NCI-H1048 (cell line): Measurements from ENCODE around the gene PRKCG.
A peak's percentile ranks its signal among the peaks of the same experiment; 100 is the strongest.
"Not testable (repeated sequence)": the region's sequence is repeated elsewhere in the genome, so short reads cannot be mapped to it uniquely, and the experiment has no call there.

Experiments used
- DNase-seq: peaks from one replicate; lab custom pipeline; 2025; lab: John Stamatoyannopoulos, UW

PRKCG gene

GRCh38 chr19:53881482-53882390 is at the start of gene PRKCG:
TSS of gene PRKCG (plus strand) at chr19:53882197. CDS start at chr19:53882495, 298 bp downstream.
- peak; percentile 1 for DNase-seq

DNA sequence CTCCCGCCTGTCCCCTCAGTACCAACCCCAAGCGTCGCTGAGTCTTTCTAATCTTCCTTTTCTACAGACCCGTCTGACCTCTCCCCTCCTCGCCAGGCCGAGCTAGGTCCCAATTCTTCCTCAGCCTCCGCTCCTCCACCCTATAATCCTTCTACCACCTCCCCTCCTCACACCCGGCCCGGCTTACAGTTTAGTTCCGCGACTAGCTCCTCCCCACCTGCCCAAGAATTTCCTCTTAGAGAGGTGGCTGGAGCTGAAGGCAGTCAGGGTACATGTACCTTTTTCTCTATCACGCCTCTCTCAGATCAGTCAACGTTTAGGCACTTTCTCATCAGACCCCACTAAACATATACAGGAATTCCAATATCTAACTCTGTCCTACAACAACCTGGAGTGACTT is 49.1 kb upstream of the PRKCG start:
- not testable (repeated sequence) for DNase-seq

DNA sequence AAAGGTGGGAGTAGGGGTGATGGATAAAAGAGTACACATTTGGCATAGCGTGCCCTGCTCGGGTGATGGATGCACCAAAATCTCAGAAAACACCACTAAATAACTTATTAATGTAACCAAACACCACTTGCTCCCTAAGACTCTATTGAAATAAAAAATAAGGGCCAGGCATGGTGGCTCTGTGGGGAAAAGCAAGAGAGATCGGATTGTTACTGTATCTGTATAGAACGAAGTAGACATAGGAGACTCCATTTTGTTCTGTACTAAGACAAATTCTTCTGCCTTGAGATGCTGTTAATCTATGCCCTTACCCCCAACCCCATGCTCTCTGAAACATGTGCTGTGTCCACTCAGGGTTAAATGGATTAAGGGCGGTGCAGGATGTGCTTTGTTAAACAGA is 43.6 kb upstream of the PRKCG start:
- DNase-seq = not testable (repeated sequence)

GRCh38 chr19:53840241-53840640 is 41.8 kb upstream of the PRKCG start:
- DNase-seq = not testable (repeated sequence)

GRCh38 chr19:53840914-53841313 is 41.1 kb upstream of the PRKCG start:
- not testable (repeated sequence) for DNase-seq

- no peak for DNase-seq
These were observed 37.1 kb upstream of the PRKCG start for GRCh38 chr19:53844849-53845246.

- DNase-seq = no peak
These were observed 34.4 kb upstream of the PRKCG start for GRCh38 chr19:53847555-53847954.

DNA sequence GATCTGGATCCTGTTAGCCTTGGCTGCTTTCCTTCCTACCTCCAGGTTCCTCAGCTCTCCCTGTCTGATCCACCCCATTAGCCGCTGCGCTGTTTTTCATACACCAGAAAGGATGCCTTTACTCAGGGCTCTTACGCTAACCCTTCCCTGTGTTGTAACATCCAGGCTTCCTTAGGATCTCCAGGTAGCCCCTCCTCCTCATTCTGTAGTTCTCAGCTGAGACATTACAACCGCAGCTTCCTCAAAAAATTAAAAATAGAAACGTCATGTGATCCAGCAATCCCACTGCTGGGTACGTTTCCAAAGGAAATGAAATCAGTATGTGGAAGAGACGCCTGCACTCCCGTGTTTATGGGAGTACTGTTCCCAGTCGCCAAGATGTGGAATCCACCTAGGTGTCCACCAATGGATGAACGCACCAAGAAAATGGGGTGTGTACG is 32.7 kb upstream of the PRKCG start:
- DNase-seq = no peak

GRCh38 chr19:53853707-53854106 is 28.3 kb upstream of the PRKCG start:
- no peak for DNase-seq

DNA sequence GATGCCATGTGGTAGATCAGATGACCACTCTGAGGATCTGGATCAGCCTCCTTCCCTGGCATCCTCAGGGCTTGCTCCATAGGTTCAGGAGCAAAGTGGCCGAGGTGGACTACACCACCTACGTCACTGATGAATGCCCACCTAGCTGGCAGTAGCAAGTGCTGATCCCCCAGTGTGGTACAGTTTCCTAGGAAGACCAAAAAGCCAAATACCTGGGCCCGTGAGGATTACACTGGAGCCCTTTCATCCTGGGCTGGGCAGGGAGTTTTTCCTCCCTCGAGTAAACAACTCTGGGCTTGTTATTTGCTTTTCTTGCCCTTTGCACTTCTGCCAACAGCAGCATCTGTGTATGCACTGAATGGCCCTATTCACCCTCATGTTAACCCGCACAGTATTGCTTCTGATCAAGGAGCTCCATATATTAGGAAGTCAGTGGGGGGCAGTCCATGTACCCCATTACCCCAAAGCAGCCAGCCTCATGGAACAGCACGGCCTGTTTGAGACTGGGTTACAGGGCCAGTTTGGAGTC is 17.6 kb upstream of the PRKCG start:
- DNase-seq = no peak

GRCh38 chr19:53865523-53865917 is 16.5 kb upstream of the PRKCG start:
- no peak for DNase-seq

DNA sequence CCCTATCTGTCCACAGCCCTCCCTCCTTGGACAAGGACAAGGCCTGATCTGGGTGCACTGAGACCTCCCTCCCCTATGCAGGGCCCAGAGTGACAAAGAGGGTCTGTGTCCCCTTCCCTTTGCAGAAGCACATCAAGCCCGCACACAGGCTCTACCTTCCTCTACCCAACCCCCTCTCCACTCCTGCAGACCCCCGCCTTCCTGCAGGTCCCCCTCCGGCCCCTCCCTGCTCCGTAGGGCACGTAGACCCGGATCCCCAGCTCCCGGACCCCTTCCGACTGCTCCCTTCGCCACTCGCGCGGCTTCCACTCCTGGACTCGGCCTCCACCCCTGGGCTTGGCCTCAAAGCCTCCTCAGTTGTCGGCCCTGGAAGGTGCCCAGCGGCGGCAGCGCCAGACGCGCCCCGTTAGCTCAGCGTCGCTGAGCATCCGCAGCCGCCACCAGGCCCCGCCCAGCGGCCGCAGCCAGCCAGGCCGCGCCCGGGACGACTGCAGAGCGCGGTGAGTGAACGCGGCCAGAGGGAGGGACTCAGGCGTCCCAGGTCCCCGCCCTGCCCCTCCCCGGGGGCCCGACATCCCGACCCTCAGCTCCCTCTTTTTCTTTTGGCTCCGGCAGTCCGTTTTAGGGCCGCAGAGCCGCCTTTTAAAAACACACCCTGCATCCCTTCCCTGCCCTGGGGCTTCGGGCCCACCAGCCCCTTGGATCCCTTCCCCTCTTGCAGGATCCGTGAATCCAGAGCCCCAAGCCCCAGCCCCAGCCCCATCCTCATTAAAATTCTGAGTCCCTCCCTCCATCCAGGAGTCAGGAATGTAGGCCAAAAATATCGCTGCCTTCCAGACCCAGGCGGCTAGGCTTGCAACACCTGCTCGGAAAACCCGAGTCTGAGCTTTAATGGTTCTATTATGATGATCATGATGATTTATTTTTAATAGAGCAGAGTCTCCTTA is 15.8 kb upstream of the PRKCG start:
- DNase-seq = no peak

GRCh38 chr19:53866865-53867224 is 15.2 kb upstream of the PRKCG start:
- DNase-seq = no peak

DNA sequence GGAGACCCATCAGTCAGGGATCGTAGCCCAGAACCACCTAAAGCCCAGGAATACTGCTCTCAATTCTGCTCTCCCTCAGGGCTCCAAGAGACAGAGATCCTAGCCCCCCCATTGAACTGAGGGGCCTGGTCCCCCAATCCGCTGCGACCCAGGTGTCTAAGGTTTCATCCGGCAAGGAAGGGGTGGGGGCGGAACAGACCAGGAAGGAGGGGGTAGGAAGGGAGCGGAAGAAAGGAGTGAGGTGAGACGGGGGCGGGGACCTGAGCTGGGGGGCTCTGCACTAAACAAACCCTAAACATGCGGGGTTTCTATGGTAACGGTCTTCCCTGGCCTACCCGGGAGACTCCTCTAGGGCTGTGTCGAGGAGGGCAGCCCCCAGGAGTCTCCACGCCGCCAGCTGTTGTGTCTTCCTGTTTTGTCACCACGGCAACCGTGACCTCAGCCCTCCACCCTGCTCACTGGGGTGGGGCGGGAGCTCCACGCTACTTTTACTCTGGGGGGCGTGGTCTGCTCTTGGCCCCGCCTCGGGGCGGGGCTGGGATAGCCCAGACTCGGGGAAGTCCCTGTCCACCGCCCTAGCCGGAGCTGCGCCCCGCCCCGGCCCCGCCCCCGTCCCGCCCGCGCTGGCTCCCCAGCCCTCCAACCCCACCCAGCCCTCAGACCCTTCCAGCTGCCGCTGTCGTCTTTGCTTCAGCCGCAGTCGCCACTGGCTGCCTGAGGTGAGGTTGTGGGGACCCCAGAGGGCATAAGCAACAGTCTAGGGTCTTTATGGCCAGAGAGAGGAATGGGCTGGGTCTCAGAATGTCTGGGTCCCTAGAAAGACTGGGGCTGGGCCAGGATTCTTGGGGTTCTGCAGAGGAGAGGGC is 14.5 kb upstream of the PRKCG start, which contains the start of gene MYADM:
MYADM (plus strand) TSS at position 659 of the 866 bp plus-strand sequence. CDS start 5,647 bp downstream, outside the sequence.
- DNase-seq = peak; percentile 81

DNA sequence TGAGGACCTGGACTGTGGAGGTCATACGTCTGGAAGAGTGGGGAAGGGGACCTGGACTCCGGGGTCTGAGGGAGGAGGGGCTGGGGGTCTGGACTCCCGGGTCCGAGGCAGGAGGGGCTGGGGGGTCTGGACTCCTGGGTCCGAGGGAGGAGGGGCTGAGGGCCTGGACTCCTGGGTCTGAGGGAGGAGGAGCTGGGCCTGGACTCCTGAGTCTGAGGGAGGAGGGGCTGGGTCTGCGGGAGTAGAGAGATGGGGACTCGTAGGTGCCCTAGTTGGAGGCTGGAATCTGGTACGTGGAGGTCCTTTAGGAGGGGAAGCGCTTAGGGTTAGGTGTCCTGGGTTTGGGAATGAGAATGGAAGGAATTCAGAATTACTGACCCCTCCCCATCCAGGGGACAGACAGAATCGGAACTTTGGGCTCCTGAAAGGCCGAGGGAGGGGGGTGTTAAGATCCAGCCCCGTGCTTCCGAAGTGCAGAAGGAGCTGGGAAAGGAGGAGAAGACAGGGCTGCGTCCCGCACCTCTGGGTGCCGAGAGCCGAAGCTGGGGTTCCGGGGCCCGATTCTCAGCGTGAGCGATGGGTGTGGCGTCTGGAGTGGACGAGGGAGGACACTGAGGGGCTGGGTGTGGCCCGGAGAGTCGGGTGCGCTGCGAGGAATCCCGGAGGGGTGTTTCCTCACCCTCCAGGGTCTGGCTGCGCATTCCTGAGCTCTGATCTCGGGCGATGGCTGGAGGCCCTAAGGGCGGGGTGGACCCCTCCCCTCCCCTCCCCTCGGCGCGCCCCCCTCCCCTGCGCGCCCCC is 13.7 kb upstream of the PRKCG start:
- DNase-seq = no peak

GRCh38 chr19:53868892-53869804 is 12.8 kb upstream of the PRKCG start:
- DNase-seq = peak; percentile 9

DNA sequence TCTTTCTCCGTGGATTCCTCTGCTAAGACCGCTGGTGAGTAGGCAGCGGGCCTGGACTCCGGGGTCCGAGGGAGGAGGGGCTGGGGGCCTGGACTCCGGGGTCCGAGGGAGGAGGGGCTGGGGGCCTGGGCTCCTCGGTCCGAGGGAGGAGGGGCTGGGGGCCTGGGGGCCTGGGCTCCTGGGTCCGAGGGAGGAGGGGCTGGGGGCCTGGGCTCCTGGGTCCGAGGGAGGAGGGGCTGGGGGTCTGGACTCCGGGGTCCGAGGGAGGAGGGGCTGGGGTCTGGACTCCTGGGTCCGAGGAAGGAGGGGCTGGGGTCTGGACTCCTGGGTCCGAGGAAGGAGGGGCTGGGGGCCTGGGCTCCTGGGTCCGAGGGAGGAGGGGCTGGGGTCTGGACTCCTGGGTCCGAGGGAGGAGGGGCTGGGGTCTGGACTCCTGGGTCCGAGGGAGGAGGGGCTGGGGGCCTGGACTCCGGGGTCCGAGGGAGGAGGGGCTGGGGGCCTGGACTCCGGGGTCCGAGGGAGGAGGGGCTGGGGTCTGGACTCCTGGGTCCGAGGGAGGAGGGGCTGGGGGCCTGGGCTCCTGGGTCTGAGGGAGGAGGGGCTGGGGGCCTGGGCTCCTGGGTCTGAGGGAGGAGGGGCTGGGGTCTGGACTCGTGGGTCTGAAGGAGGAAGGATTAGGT is 12.1 kb upstream of the PRKCG start:
- DNase-seq = not testable (repeated sequence)

- DNase-seq = no peak
These were observed 11.5 kb upstream of the PRKCG start for GRCh38 chr19:53870485-53870844.

DNA sequence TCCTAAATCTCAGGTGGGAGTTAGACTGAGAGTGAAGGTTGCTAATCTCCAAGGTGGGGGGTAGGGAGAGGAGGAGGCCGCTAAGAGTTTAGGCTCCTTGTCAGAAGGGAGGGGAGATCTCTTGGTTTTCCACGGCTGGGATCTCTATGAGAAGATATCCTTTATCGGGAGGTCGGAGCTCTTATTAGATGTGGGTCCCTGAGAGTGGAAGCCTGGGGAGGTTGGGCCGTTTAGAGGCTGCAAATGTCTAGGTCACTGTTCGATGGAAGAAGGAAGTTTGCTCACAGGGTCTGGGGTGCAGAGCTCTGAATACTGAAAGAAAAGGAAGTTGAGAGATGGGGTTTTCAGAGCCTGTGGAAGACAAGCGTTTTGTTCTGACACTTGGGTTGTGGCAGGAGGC is 10.5 kb upstream of the PRKCG start:
- no peak for DNase-seq
